Neural cell (in vitro differentiated cells): ENCODE data around the gene PPP1R11.

Source experiments
- EP300 ChIP-seq: fragments of 450-650 bp; conservative IDR thresholded peaks from 2 replicates; pipeline ENCODE4 v1.6.1; 2014; ENCODE audit warnings: antibody characterized with exemption, mild to moderate bottlenecking, moderate library complexity; ENCODE audit not compliant: poor library complexity, severe bottlenecking
- MXI1 ChIP-seq: fragments of 450-650 bp; conservative IDR thresholded peaks from 2 replicates; pipeline ENCODE4 v1.6.1; 2014; ENCODE audit warnings: antibody characterized with exemption, mild to moderate bottlenecking; ENCODE audit not compliant: poor library complexity, severe bottlenecking
- POLR2AphosphoS5 ChIP-seq: IDR thresholded peaks from 2 replicates; pipeline ENCODE4 v1.6.1; 2012
- RAD21 ChIP-seq: fragments of 450-650 bp; conservative IDR thresholded peaks from 2 replicates; pipeline ENCODE4 v1.6.1; 2014; ENCODE audit warnings: antibody characterized with exemption, mild to moderate bottlenecking, moderate library complexity
- SMC3 ChIP-seq: fragments of 450-650 bp; conservative IDR thresholded peaks from 2 replicates; pipeline ENCODE4 v1.6.1; 2014; ENCODE audit warnings: antibody characterized with exemption, mild to moderate bottlenecking, moderate library complexity; ENCODE audit not compliant: poor library complexity
- TF ChIP-seq, protein P1 (sequence below): fragments of 450-650 bp; IDR thresholded peaks from 2 replicates; pipeline ENCODE4 v1.5.1; 2014; ENCODE audit warnings: antibody characterized with exemption, mild to moderate bottlenecking, moderate library complexity; ENCODE audit not compliant: poor library complexity, severe bottlenecking

DNA sequence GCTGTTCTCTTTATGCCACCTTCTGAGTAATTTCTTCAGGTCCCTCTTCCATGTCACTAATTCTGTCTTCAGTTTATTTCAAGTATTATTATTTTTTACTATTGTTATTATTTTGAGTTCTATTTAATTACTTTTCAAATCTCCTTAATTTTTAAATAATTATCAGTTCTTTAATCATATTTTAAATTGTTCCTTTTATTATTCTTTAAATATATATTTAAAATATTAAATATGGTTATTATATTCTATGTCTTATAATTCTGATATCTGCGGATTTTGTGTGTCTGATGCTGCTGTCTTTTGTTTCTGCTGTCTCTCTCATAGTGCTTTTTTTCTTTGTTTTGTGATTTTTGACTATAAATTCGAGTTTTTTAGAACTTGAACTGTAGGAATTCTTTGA, 3.7 kb upstream of the PPP1R11 start:
- TF ChIP-seq MXI1 = no peak
- TF ChIP-seq POLR2AphosphoS5 = no peak
- TF ChIP-seq, protein P1, sequence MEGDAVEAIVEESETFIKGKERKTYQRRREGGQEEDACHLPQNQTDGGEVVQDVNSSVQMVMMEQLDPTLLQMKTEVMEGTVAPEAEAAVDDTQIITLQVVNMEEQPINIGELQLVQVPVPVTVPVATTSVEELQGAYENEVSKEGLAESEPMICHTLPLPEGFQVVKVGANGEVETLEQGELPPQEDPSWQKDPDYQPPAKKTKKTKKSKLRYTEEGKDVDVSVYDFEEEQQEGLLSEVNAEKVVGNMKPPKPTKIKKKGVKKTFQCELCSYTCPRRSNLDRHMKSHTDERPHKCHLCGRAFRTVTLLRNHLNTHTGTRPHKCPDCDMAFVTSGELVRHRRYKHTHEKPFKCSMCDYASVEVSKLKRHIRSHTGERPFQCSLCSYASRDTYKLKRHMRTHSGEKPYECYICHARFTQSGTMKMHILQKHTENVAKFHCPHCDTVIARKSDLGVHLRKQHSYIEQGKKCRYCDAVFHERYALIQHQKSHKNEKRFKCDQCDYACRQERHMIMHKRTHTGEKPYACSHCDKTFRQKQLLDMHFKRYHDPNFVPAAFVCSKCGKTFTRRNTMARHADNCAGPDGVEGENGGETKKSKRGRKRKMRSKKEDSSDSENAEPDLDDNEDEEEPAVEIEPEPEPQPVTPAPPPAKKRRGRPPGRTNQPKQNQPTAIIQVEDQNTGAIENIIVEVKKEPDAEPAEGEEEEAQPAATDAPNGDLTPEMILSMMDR = no peak
- no peak for TF ChIP-seq SMC3
- TF ChIP-seq RAD21 = no peak
- TF ChIP-seq EP300 = no peak
